GM12878 (cell line): ENCODE data around the gene BRICD5. TPM values are rescaled to one million over a fixed set of nuclear protein-coding genes. Genes with fewer than 3 reads are reported as not detected.

Source experiments
- ATAC-seq: fragments of 200-7000 bp; cut with Tn5 transposase; 3 replicates; pipeline ENCODE4 v1.9.1; 2020; ENCODE audit warnings: mild to moderate bottlenecking, moderate library complexity
- BruUV-seq: library from RNA; stranded (reverse); fragments of 400-500 nt; replicated peaks from 2 replicates; lab custom pipeline; 2021; lab: Mats Ljungman, UMichigan
- CTCF ChIA-PET: fragments of 300-600 bp; sonication (Branson Sonifier 250); formaldehyde crosslinking; extraction: SDS; loops from one replicate; lab custom pipeline; 2021; ENCODE audit warnings: inconsistent platforms; lab: Yijun Ruan, JAX
- POLR2A ChIA-PET: fragments of 350-600 bp; formaldehyde crosslinking; extraction: SDS; loops from one replicate; lab custom pipeline; 2021; ENCODE audit warnings: inconsistent platforms; lab: Charles Lee
- RAD21 ChIA-PET: fragments of 300-600 bp; sonication (Branson Sonifier 250); formaldehyde crosslinking; loops from one replicate; lab custom pipeline; 2023; ENCODE audit warnings: antibody characterized with exemption; ENCODE audit not compliant: unreplicated experiment; lab: Charles Lee
- SMC1A ChIA-PET: fragments of 300-600 bp; sonication (Branson Sonifier 250); formaldehyde crosslinking; loops from one replicate; lab custom pipeline; 2023; ENCODE audit not compliant: unreplicated experiment, uncharacterized antibody; lab: Charles Lee
- DNase-seq: peaks from one replicate; pipeline ENCODE4 v3.0.0-alpha.2; 2011; ENCODE audit warnings: low read depth, low spot score
- FAIRE-seq: peaks from 3 replicates; lab custom pipeline; 2011; peaks lifted over from hg19 to GRCh38; lab: Jason Lieb, UNC
- H2AFZ ChIP-seq: 2 replicates; pipeline ENCODE4 v1.6.0; 2011; ENCODE audit warnings: low read depth, low read length, control low read depth; ENCODE audit not compliant: control insufficient read depth
- H3K27ac ChIP-seq: 2 replicates; pipeline ENCODE4 v1.5.1; 2011; ENCODE audit warnings: control low read depth; ENCODE audit not compliant: control insufficient read depth, insufficient read depth
- H3K27me3 ChIP-seq, 2 experiments: replicated peaks in 1 of 2; 2 replicates each; pipeline versions ENCODE4 v1.6.0 to v1.6.1; 2011; ENCODE audit warnings: low read length in 1 of 2; ENCODE audit not compliant: control insufficient read depth in 2 of 2, insufficient read depth in 2 of 2
- H3K36me3 ChIP-seq, 2 experiments: 2 replicates each; pipeline ENCODE4 v1.5.1; 2011; ENCODE audit warnings: low read length in 1 of 2; ENCODE audit not compliant: control insufficient read depth in 2 of 2, insufficient read depth in 2 of 2
- H3K4me1 ChIP-seq: 2 replicates; pipeline ENCODE4 v1.6.1; 2011; ENCODE audit warnings: mild to moderate bottlenecking, low read length, moderate library complexity, mixed read lengths; ENCODE audit not compliant: control insufficient read depth, insufficient read depth
- H3K4me2 ChIP-seq: 2 replicates; pipeline ENCODE4 v1.6.0; 2011; ENCODE audit warnings: control low read depth; ENCODE audit not compliant: control insufficient read depth, insufficient read depth
- H3K4me3 ChIP-seq: fragments of 200-600 bp; sonication (generic); 2 replicates; pipeline ENCODE4 v1.5.1; 2016
- H3K79me2 ChIP-seq: 2 replicates; pipeline ENCODE4 v1.6.0; 2011; ENCODE audit warnings: low read length; ENCODE audit not compliant: control insufficient read depth, insufficient read depth
- H3K9ac ChIP-seq: 2 replicates; pipeline ENCODE4 v1.8.0; 2011; ENCODE audit warnings: low read length, control low read depth, mixed read lengths; ENCODE audit not compliant: control insufficient read depth, insufficient read depth
- H3K9me3 ChIP-seq: replicated peaks from 3 replicates; pipeline ENCODE4 v1.5.1; 2011; ENCODE audit warnings: mild to moderate bottlenecking, low read length; ENCODE audit not compliant: control insufficient read depth, insufficient read depth
- H4K20me1 ChIP-seq: 2 replicates; pipeline ENCODE4 v1.6.0; 2011; ENCODE audit not compliant: control insufficient read depth, insufficient read depth
- CHD4 ChIP-seq: fragments of 200-600 bp; sonication (generic); IDR thresholded peaks from 2 replicates; pipeline ENCODE4 v1.6.1; 2016; ENCODE audit warnings: mild to moderate bottlenecking
- NR2C1 ChIP-seq: fragments of 450-650 bp; IDR thresholded peaks from 2 replicates; pipeline ENCODE4 v1.6.1; 2017; ENCODE audit warnings: antibody characterized with exemption, mild to moderate bottlenecking, moderate library complexity
- RUNX3 ChIP-seq: IDR thresholded peaks from 2 replicates; pipeline ENCODE4 v1.6.1; 2012; ENCODE audit warnings: low read length, inconsistent platforms
- SREBF1 ChIP-seq: IDR thresholded peaks from 2 replicates; pipeline ENCODE4 v1.6.1; 2012; ENCODE audit warnings: mild to moderate bottlenecking, low read length
- WGBS: methylation state at CpG from one replicate; pipeline ENCODE4 v1.1.6; 2016; ENCODE audit warnings: low lambda C conversion rate; ENCODE audit not compliant: insufficient replicate concordance, insufficient coverage; ENCODE audit errors: missing lambda C conversion rate; 5-methylcytosine and 5-hydroxymethylcytosine counted together
- in situ Hi-C: fragments of 300-500 bp; cut with MboI; formaldehyde crosslinking; loops from 9 replicates; pipeline ENCODE4 v1.14.3; 2018; ENCODE audit warnings: mixed read lengths
- intact Hi-C: fragments of 100-400 bp; cut with micrococcal nuclease; formaldehyde crosslinking; loops from one replicate; pipeline ENCODE4 v1.14.2; 2022; ENCODE audit not compliant: unreplicated experiment
- polyA plus RNA-seq, 11 experiments: library from polyadenylated mRNA; depleted of rRNA in 4 of 11; unstranded in 6 of 11; stranded (reverse) in 5 of 11; fragments of >200 nt; fragmentation: Nextera tagmentation in 4 of 11; fragmentation: Illumina TruSeq in 1 of 11; extraction: Ambion mirVana in 4 of 11; extraction: Trizol in 1 of 11; gene quantifications; 1 replicate in 1 of 11; 2 replicates in 10 of 11; pipeline versions ENCODE4 v1.2.1 to v1.2.3, GENCODE V29; 2011 to 2016; ENCODE audit warnings: inconsistent platforms in 2 of 11, missing spikeins in 2 of 11, low read depth in 1 of 11
- total RNA-seq, 4 experiments: library from RNA; depleted of rRNA in 3 of 4; stranded (reverse); fragments of >200 nt in 3 of 4; fragmentation: Illumina TruSeq in 1 of 4; extraction: Trizol in 1 of 4; gene quantifications; 2 replicates each; pipeline versions ENCODE4 v1.2.1 to v1.2.3, GENCODE V29; 2013 to 2021
- TF ChIP-seq, protein P1 (sequence below): IDR thresholded peaks from 2 replicates; pipeline ENCODE4 v1.6.1; 2011; ENCODE audit warnings: mild to moderate bottlenecking, low read depth, low read length, moderate library complexity; ENCODE audit not compliant: insufficient replicate concordance
- TF ChIP-seq, protein P2 (sequence below): fragments of 450-650 bp; IDR thresholded peaks from 2 replicates; pipeline ENCODE4 v1.6.1; 2017; ENCODE audit warnings: antibody characterized with exemption, mild to moderate bottlenecking, moderate library complexity

Gene BRICD5
- total and polyA plus RNA-seq, 10 of the 15 experiments (the other 5 are each of a cell fraction or from before 2014, with no cell fraction given): 0.58 to 11.6 (median 1.5) TPM; not detected in 1

DNA sequence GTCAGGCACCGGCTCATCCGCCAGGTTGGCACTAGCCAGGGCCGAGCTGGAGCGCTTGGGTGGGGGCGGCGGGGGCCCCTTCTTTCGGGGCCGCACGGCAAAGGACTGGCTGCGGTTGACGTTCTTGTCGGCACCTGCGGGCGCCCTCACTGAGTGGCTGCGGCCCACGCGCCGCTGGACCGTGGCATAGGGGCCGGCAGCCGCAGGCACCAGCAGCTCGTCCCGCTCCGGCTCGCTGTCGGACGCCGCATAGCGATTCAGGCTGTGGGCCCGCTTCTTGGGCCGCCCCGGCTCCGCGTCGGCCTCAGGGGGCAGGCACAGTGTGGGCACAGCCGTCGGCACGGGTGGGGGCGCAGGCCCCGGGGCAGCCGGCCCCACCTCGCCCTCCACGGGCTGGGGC, 30.2 kb downstream of the BRICD5 start:
- H3K9me3 ChIP-seq: no peaks in the 10 kb centered on the region
- no peaks in the 10 kb centered on the region for H3K79me2 ChIP-seq
- H3K27me3 ChIP-seq: no peaks in the 10 kb centered on the region; a peak in 1 of 4 replicates
- H3K4me1 ChIP-seq: no peaks in the 10 kb centered on the region
- no peak for FAIRE-seq
- intact Hi-C loops: no loop called here
- WGBS: 98% methylated on average over 37 of the region's 43 CpGs
- TF ChIP-seq NR2C1 (no peak), RUNX3 (no peak), SREBF1 (no peak), CHD4 (no peak)
- TF ChIP-seq, protein P1, sequence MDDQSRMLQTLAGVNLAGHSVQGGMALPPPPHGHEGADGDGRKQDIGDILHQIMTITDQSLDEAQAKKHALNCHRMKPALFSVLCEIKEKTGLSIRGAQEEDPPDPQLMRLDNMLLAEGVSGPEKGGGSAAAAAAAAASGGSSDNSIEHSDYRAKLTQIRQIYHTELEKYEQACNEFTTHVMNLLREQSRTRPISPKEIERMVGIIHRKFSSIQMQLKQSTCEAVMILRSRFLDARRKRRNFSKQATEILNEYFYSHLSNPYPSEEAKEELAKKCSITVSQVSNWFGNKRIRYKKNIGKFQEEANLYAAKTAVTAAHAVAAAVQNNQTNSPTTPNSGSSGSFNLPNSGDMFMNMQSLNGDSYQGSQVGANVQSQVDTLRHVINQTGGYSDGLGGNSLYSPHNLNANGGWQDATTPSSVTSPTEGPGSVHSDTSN: no peak
- TF ChIP-seq, protein P2, sequence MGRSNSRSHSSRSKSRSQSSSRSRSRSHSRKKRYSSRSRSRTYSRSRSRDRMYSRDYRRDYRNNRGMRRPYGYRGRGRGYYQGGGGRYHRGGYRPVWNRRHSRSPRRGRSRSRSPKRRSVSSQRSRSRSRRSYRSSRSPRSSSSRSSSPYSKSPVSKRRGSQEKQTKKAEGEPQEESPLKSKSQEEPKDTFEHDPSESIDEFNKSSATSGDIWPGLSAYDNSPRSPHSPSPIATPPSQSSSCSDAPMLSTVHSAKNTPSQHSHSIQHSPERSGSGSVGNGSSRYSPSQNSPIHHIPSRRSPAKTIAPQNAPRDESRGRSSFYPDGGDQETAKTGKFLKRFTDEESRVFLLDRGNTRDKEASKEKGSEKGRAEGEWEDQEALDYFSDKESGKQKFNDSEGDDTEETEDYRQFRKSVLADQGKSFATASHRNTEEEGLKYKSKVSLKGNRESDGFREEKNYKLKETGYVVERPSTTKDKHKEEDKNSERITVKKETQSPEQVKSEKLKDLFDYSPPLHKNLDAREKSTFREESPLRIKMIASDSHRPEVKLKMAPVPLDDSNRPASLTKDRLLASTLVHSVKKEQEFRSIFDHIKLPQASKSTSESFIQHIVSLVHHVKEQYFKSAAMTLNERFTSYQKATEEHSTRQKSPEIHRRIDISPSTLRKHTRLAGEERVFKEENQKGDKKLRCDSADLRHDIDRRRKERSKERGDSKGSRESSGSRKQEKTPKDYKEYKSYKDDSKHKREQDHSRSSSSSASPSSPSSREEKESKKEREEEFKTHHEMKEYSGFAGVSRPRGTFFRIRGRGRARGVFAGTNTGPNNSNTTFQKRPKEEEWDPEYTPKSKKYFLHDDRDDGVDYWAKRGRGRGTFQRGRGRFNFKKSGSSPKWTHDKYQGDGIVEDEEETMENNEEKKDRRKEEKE: no peak
- TF ChIP-seq, all 136 proteins: peak for 0
- ChIA-PET SMC1A (no interaction called here), RAD21 (no interaction called here), CTCF (no interaction called here), POLR2A (no interaction called here)
- Histone ChIP-seq H4K20me1 (no peaks in the 10 kb centered on the region), H3K9ac (no peak overlapping the region), H3K4me2 (no peak overlapping the region), H3K4me3 (no peak overlapping the region), H3K27ac (no peak overlapping the region), H3K36me3 (peaks cover 3 to 4% of the 10 kb centered on the region in 2 experiments; a peak in 3 of 4 replicates), H2AFZ (no peak overlapping the region)
- in situ Hi-C loops: no loop called here
- DNase-seq (no peak), ATAC-seq (no peak)
- BruUV-seq: no TSS peak
